SK-N-SH (cell line): ENCODE data around the gene FRAS1. TPM values are rescaled to one million over a fixed set of nuclear protein-coding genes. Genes with fewer than 3 reads are reported as not detected.
"Not testable (repeated sequence)": the region's sequence is repeated elsewhere in the genome, so short reads cannot be mapped to it uniquely, and the experiment has no call there.

Experiments used
- CTCF ChIA-PET: fragments of 300-600, 350-600 bp; formaldehyde crosslinking; extraction: SDS; loops from one replicate; lab custom pipeline; 2021; lab: Yijun Ruan, JAX
- POLR2A ChIA-PET: fragments of 350-600 bp; sonication (Branson Sonifier 250); formaldehyde crosslinking; extraction: SDS; loops from one replicate; lab custom pipeline; 2020; ENCODE audit warnings: antibody characterized with exemption, inconsistent platforms; lab: Yijun Ruan, JAX
- DNase-seq: peaks from one replicate; pipeline ENCODE4 v3.0.0; 2012
- H2AFZ ChIP-seq: fragments of 200-600 bp; sonication (generic); 2 replicates; pipeline ENCODE4 v1.8.1; 2016; ENCODE audit warnings: antibody characterized with exemption, mild to moderate bottlenecking, low read depth
- H3F3A ChIP-seq: fragments of 200-600 bp; sonication (generic); replicated peaks from 2 replicates; pipeline ENCODE3; 2016; ENCODE audit warnings: antibody characterized with exemption, mild to moderate bottlenecking; ENCODE audit not compliant: insufficient read depth
- H3K27ac ChIP-seq, 2 experiments: fragments of 200-500 bp in 1 of 2; fragments of 200-600 bp in 1 of 2; sonication (Bioruptor generic) in 1 of 2; sonication (generic), shearing (Covaris generic) in 1 of 2; 2 replicates each; pipeline versions ENCODE4 v1.5.1 to v1.6.1; 2014 to 2016; ENCODE audit warnings: low read depth in 2 of 2, inconsistent platforms in 1 of 2, low read length in 1 of 2, mild to moderate bottlenecking in 1 of 2, mixed read lengths in 1 of 2
- H3K27me3 ChIP-seq: fragments of 200-600 bp; sonication (generic), shearing (Covaris generic); 2 replicates; pipeline ENCODE4 v1.6.1; 2016; ENCODE audit warnings: mixed run types; ENCODE audit not compliant: insufficient read depth
- H3K36me3 ChIP-seq, 2 experiments: fragments of 200-500 bp in 1 of 2; fragments of 200-600 bp in 1 of 2; sonication (Bioruptor generic) in 1 of 2; sonication (generic) in 1 of 2; replicated peaks in 1 of 2; 2 replicates each; pipeline versions ENCODE3 to v1.5.1; 2014 to 2016; ENCODE audit warnings: low read length in 1 of 2, mild to moderate bottlenecking in 1 of 2; ENCODE audit not compliant: insufficient read depth in 2 of 2, control insufficient read depth in 1 of 2
- H3K4me1 ChIP-seq, 2 experiments: fragments of 200-500 bp in 1 of 2; fragments of 200-600 bp in 1 of 2; sonication (Bioruptor generic) in 1 of 2; sonication (generic), shearing (Covaris generic) in 1 of 2; 2 replicates each; pipeline versions ENCODE4 v1.5.1 to v1.6.1; 2014 to 2016; ENCODE audit warnings: low read depth in 1 of 2, low read length in 1 of 2, mixed run types in 1 of 2; ENCODE audit not compliant: insufficient read depth in 2 of 2, control insufficient read depth in 1 of 2
- H3K4me2 ChIP-seq: fragments of 200-600 bp; sonication (generic), shearing (Covaris generic); 2 replicates; pipeline ENCODE4 v1.6.1; 2017; ENCODE audit warnings: mixed run types
- H3K4me3 ChIP-seq, 2 experiments: fragments of 200-500 bp in 1 of 2; fragments of 200-600 bp in 1 of 2; sonication (Bioruptor generic) in 1 of 2; sonication (generic), shearing (Covaris generic) in 1 of 2; 2 replicates each; pipeline versions ENCODE4 v1.5.1 to v1.8.1; 2014 to 2016; ENCODE audit warnings: low read depth in 2 of 2, inconsistent platforms in 1 of 2, low read length in 1 of 2, mild to moderate bottlenecking in 1 of 2, mixed read lengths in 1 of 2, moderate library complexity in 1 of 2
- H3K79me2 ChIP-seq: fragments of 200-600 bp; sonication (generic); 2 replicates; pipeline ENCODE4 v1.8.1; 2017; ENCODE audit warnings: mild to moderate bottlenecking; ENCODE audit not compliant: insufficient read depth
- H3K9ac ChIP-seq: fragments of 200-600 bp; sonication (generic); 2 replicates; pipeline ENCODE4 v1.6.1; 2017; ENCODE audit warnings: mixed run types
- H3K9me2 ChIP-seq: fragments of 200-600 bp; sonication (generic); 2 replicates; pipeline ENCODE4 v1.6.1; 2017; ENCODE audit warnings: mixed run types
- H3K9me3 ChIP-seq: fragments of 200-600 bp; sonication (generic); 2 replicates; pipeline ENCODE4 v1.6.1; 2017; ENCODE audit warnings: mixed run types, mild to moderate bottlenecking, moderate library complexity
- H4K20me1 ChIP-seq: fragments of 200-600 bp; sonication (generic); 2 replicates; pipeline ENCODE4 v1.6.1; 2017; ENCODE audit warnings: mild to moderate bottlenecking, mixed run types; ENCODE audit not compliant: insufficient read depth
- ELF1 ChIP-seq: IDR thresholded peaks from 2 replicates; pipeline ENCODE4 v1.4.0; 2012
- EP300 ChIP-seq, 2 experiments: IDR thresholded peaks; 2 replicates each; pipeline versions ENCODE4 v1.4.0 to v1.6.1; 2012; ENCODE audit warnings: borderline replicate concordance in 1 of 2, low read depth in 1 of 2, low read length in 1 of 2
- FOSL2 ChIP-seq: IDR thresholded peaks from 2 replicates; pipeline ENCODE4 v1.4.0; 2012; ENCODE audit warnings: low read depth, mild to moderate bottlenecking, moderate library complexity, borderline replicate concordance
- FOXJ3 ChIP-seq: sonication (generic); formaldehyde crosslinking; IDR thresholded peaks from 2 replicates; pipeline ENCODE4 v1.5.1; 2020; ENCODE audit warnings: mild to moderate bottlenecking, missing genetic modification reagents
- FOXM1 ChIP-seq: IDR thresholded peaks from 2 replicates; pipeline ENCODE4 v1.4.0; 2012; ENCODE audit warnings: low read depth, mild to moderate bottlenecking
- GATA2 ChIP-seq: sonication (generic); formaldehyde crosslinking; IDR thresholded peaks from 2 replicates; pipeline ENCODE4 v1.5.0; 2020; ENCODE audit warnings: mild to moderate bottlenecking, missing genetic modification reagents
- JUND ChIP-seq: IDR thresholded peaks from 2 replicates; pipeline ENCODE4 v1.4.0; 2012
- MXI1 ChIP-seq: IDR thresholded peaks from 2 replicates; pipeline ENCODE4 v1.6.1; 2012; ENCODE audit warnings: mild to moderate bottlenecking, low read depth, low read length, improper control_type of control experiment
- NRF1 ChIP-seq: IDR thresholded peaks from 2 replicates; pipeline ENCODE4 v1.6.1; 2012; ENCODE audit warnings: low read depth, mild to moderate bottlenecking, low read length
- RAD21 ChIP-seq: IDR thresholded peaks from 2 replicates; pipeline ENCODE4 v1.6.1; 2012; ENCODE audit warnings: mild to moderate bottlenecking, low read length
- RCOR1 ChIP-seq: fragments of 150-350 bp; IDR thresholded peaks from 2 replicates; pipeline ENCODE4 v1.6.1; 2017; ENCODE audit warnings: antibody characterized with exemption, low read length
- RFX5 ChIP-seq: IDR thresholded peaks from 2 replicates; pipeline ENCODE4 v1.6.1; 2012; ENCODE audit warnings: mild to moderate bottlenecking, improper control_type of control experiment, low read length
- RXRA ChIP-seq: IDR thresholded peaks from 2 replicates; pipeline ENCODE4 v1.4.0; 2012; ENCODE audit warnings: low read depth, mild to moderate bottlenecking, borderline replicate concordance
- SIN3A ChIP-seq: IDR thresholded peaks from 2 replicates; pipeline ENCODE4 v1.6.1; 2012; ENCODE audit warnings: low read depth, mild to moderate bottlenecking, low read length, moderate library complexity, borderline replicate concordance
- TAF1 ChIP-seq: IDR thresholded peaks from 2 replicates; pipeline ENCODE4 v1.6.1; 2012; ENCODE audit warnings: low read depth, mild to moderate bottlenecking, low read length, moderate library complexity, borderline replicate concordance
- WGBS: methylation state at CpG from one replicate; pipeline ENCODE4 v1.1.6; 2017; ENCODE audit warnings: low lambda C conversion rate; 5-methylcytosine and 5-hydroxymethylcytosine counted together
- polyA plus RNA-seq, 3 experiments: library from polyadenylated mRNA; depleted of rRNA; stranded (reverse); fragments of >200 nt; gene quantifications; 2 replicates each; pipeline ENCODE4 v1.2.3, GENCODE V29; 2012
- TF ChIP-seq, protein P1 (sequence below): fragments of 150-350 bp; IDR thresholded peaks from 2 replicates; pipeline ENCODE4 v1.6.1; 2016; ENCODE audit warnings: mild to moderate bottlenecking, low read depth, low read length
- TF ChIP-seq, protein P2 (sequence below): IDR thresholded peaks from 2 replicates; pipeline ENCODE4 v1.4.0; 2012; ENCODE audit warnings: low read depth

Gene FRAS1
- polyA plus RNA-seq, 1 of the 3 experiments (the other 2 are of a cell fraction), result 8.3 TPM

DNA sequence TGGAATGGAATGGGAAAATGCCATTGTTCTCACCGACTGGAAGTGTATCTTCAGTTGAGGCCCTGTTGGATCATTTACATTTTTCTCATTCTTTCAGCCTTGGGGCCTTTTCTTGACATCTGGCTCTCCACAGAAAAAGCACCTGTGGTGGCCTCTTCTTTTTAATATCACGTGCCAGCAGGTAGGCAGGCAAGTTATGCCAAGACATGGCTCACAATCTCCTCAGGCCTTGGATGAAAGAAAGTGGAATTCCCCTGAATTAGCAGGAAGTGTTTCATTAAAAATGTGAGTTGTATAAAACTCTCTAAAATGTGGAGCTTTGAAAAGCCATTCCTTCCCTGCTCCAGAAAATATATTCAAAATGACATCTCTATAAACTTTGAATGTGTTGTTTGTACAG lies 122.1 kb downstream of the FRAS1 start:
- DNase-seq, result no peak
- Histone ChIP-seq H4K20me1 (no peaks in the 10 kb centered on the region), H3K4me1 (peaks cover 0 to 4% of the 10 kb centered on the region in 2 experiments; a peak in 1 of 4 replicates), H3K36me3 (no peaks in the 10 kb centered on the region), H3K79me2 (no peaks in the 10 kb centered on the region), H3F3A (no peaks in the 10 kb centered on the region), H3K27me3 (no peaks in the 10 kb centered on the region), H3K27ac (no peak overlapping the region; a peak in 1 of 4 replicates), H3K9me2 (no peaks in the 10 kb centered on the region), H3K4me2 (no peak overlapping the region), H3K9ac (no peak overlapping the region), H3K4me3 (no peak overlapping the region), H2AFZ (no peak overlapping the region), H3K9me3 (no peaks in the 10 kb centered on the region)
- WGBS, result 53% methylated on average over 2 of the region's 2 CpGs
- ChIA-PET CTCF (no interaction called here), POLR2A (no interaction called here)
- no peak for TF ChIP-seq SIN3A
- no peak for TF ChIP-seq RXRA
- TF ChIP-seq, protein P1, sequence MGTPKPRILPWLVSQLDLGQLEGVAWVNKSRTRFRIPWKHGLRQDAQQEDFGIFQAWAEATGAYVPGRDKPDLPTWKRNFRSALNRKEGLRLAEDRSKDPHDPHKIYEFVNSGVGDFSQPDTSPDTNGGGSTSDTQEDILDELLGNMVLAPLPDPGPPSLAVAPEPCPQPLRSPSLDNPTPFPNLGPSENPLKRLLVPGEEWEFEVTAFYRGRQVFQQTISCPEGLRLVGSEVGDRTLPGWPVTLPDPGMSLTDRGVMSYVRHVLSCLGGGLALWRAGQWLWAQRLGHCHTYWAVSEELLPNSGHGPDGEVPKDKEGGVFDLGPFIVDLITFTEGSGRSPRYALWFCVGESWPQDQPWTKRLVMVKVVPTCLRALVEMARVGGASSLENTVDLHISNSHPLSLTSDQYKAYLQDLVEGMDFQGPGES, result no peak
- TF ChIP-seq GATA2, result no peak
- no peak for TF ChIP-seq RAD21
- TF ChIP-seq MXI1, result no peak
- no peak for TF ChIP-seq RFX5
- no peak for TF ChIP-seq FOXM1
- no peak for TF ChIP-seq EP300 (IDR thresholded peaks at IDR 0.05; ENCODE audit: borderline replicate concordance in 1 of 2, low read depth in 1 of 2, low read length in 1 of 2)
- TF ChIP-seq FOSL2, result no peak
- TF ChIP-seq JUND, result no peak
- no peak for TF ChIP-seq ELF1
- no peak for TF ChIP-seq RCOR1
- TF ChIP-seq, protein P2, sequence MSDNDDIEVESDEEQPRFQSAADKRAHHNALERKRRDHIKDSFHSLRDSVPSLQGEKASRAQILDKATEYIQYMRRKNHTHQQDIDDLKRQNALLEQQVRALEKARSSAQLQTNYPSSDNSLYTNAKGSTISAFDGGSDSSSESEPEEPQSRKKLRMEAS, result no peak
- no peak for TF ChIP-seq FOXJ3 (CRISPR knock-in tag)
- no peak for TF ChIP-seq NRF1
- no peak for TF ChIP-seq TAF1

DNA sequence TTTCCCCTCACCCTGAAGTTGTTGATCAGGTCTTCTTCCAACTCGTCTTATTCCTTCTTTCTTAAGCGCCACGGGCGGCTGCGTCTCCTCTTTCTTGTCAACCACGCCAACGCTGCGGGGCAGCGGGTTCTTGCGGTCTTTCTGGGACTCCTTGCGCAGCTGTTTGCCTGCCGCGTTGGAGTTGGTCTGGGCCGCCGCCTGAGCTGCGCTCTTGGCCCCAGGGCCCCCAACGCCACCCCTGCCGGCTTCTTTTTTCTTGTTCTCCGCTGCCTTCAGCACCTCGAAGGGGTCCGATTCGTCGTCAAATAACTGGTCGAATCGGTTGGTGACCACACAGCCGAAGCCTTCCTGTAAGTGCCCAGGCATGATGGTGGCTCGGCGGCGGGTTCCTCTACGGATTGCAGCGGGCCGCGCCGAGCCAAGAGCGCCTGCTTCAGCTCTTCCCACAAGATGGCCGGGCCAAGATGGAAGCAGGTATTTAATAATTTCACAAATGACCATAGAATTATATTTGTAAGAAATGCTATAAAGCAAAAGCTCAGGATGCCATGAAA lies 124.6 kb downstream of the FRAS1 start:
- CTCF ChIA-PET, result interaction anchor here (0.7 kb wide), 1 partner anchor 222 kb away, joined by 3 read pairs; no protein-coding TSS in a partner anchor
- POLR2A ChIA-PET, result not testable (repeated sequence)

More for the DNA sequence above, 124.6 kb downstream of the FRAS1 start:
- not testable (repeated sequence) for H3K9me3 ChIP-seq, DNase-seq, H3K79me2 ChIP-seq, H3K4me3 ChIP-seq, H3K4me1 ChIP-seq, H3K9ac ChIP-seq, H2AFZ ChIP-seq, H3K36me3 ChIP-seq, H4K20me1 ChIP-seq, H3K9me2 ChIP-seq, H3K27me3 ChIP-seq, H3K4me2 ChIP-seq, H3F3A ChIP-seq, H3K27ac ChIP-seq
- 97% methylated on average over 36 of the region's 36 CpGs for WGBS
